NB4 (cell line): Measurements from ENCODE around the gene SPAG17.

Source experiments
- DNase-seq: peaks from one replicate; pipeline ENCODE4 v3.0.0; 2010; ENCODE audit warnings: low read depth
- H3K4me3 ChIP-seq: one replicate; pipeline ENCODE4 v1.5.1; 2011; ENCODE audit warnings: mild to moderate bottlenecking, low read depth, low read length, moderate library complexity
- MYC ChIP-seq: IDR thresholded peaks from 2 replicates; pipeline ENCODE4 v1.6.1; 2011; ENCODE audit warnings: low read depth, low read length
- POLR2A ChIP-seq: IDR thresholded peaks from 2 replicates; pipeline ENCODE4 v1.6.1; 2011; ENCODE audit warnings: mild to moderate bottlenecking; ENCODE audit not compliant: insufficient read length; ENCODE audit errors: extremely low read depth
- TF ChIP-seq, protein P1 (sequence below): IDR thresholded peaks from 2 replicates; pipeline ENCODE4 v1.6.1; 2011; ENCODE audit warnings: low read depth, low read length
- TF ChIP-seq, protein P2 (sequence below): IDR thresholded peaks from one replicate; pipeline ENCODE4 v1.5.1; 2012; ENCODE audit warnings: low read depth, low read length

The SPAG17 gene

DNA sequence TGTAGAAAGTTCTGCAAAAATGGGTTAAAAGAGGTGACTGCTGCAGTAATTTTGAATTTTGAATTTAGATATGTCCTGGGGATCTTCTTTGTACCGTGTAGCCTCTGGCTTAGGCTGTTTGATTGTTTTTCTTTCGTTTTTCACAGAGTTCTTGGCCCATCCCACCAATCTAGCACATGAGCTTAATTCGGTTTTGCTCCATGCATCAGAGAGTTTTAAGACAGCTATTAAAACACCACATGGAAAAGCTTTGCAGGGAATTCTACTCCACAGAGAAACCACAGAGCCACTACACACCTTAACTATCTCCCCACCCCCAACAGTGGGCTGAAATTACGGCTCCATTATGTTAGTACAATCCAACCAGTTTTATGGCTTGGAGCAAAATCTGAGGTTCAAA, 25.5 kb downstream of the SPAG17 start:
- no peak for DNase-seq
- no peak overlapping the region for H3K4me3 ChIP-seq
- TF ChIP-seq POLR2A (no peak), MYC (no peak)
- TF ChIP-seq, protein P1, sequence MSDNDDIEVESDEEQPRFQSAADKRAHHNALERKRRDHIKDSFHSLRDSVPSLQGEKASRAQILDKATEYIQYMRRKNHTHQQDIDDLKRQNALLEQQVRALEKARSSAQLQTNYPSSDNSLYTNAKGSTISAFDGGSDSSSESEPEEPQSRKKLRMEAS: no peak
- TF ChIP-seq, protein P2, sequence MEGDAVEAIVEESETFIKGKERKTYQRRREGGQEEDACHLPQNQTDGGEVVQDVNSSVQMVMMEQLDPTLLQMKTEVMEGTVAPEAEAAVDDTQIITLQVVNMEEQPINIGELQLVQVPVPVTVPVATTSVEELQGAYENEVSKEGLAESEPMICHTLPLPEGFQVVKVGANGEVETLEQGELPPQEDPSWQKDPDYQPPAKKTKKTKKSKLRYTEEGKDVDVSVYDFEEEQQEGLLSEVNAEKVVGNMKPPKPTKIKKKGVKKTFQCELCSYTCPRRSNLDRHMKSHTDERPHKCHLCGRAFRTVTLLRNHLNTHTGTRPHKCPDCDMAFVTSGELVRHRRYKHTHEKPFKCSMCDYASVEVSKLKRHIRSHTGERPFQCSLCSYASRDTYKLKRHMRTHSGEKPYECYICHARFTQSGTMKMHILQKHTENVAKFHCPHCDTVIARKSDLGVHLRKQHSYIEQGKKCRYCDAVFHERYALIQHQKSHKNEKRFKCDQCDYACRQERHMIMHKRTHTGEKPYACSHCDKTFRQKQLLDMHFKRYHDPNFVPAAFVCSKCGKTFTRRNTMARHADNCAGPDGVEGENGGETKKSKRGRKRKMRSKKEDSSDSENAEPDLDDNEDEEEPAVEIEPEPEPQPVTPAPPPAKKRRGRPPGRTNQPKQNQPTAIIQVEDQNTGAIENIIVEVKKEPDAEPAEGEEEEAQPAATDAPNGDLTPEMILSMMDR: no peak

DNA sequence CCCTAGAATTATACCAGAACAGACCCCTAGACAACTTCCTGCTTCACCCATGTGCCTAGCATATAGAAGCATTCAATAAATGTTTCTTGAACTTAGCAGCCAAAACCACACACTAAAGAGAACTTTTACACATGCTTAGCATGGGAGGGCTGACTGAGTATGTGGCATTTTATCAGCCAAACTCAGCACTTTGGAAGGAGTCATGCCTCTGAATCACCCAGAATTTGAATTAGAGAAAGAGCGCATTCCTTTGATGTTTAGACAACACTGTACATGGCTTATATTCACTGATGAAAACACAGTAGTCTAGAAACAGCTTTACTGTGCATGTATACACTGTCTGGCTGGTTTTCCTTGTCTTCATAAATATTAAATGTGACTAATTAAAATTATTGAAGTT, 26.1 kb downstream of the SPAG17 start:
- H3K4me3 ChIP-seq: no peak overlapping the region
- TF ChIP-seq, protein P2: no peak
- TF ChIP-seq POLR2A: no peak
- no peak for DNase-seq

GRCh38 chr1:118157506-118157905, 27.5 kb downstream of the SPAG17 start:
- DNase-seq: no peak
- no peak overlapping the region for H3K4me3 ChIP-seq
- TF ChIP-seq MYC (no peak), POLR2A (no peak)
- TF ChIP-seq, protein P1: no peak
- TF ChIP-seq, protein P2: no peak

DNA sequence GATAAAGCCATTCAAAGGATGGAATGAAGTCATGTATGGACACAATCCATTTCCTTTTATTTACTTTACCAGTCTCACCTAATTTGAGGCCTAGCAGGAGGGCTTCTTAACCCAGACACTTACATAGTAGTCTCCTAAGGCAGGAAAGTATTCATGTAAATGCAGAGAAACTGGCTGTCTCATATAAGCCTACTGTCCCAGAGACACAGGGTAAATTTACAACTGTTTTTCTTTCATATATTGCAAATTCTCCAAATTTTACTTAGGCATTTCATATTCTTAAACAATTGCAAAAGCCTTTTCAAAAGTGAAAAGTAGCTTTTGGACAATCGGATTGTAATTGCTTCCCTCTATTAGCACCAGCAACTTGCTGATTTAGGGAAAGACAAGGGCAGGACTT, 29.9 kb downstream of the SPAG17 start:
- DNase-seq: no peak
- H3K4me3 ChIP-seq: no peak overlapping the region
- TF ChIP-seq, protein P2: no peak
- TF ChIP-seq, protein P1: no peak
- TF ChIP-seq POLR2A (no peak), MYC (no peak)

DNA sequence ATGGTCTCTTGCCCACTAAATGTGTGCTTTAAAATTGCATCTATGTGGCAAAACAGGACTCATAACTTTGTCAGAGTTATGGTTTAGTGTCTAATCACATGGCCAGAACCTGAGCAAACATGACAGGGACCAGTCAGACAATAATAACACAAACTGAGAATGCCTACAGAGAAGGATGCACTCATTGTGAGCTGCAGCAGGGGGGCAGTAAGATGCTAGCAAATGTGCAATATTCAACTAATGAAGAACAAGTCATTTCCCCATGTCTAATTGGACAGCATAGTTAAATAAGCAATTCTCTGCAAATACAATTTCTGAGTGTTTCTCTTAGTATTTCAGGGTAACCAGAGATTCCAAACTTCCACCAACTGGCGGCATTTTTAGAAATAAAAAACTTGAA, 30.8 kb downstream of the SPAG17 start:
- no peak for TF ChIP-seq MYC
- TF ChIP-seq, protein P1: no peak
- TF ChIP-seq, protein P2: no peak
- no peak for TF ChIP-seq POLR2A
- H3K4me3 ChIP-seq: no peak overlapping the region
- DNase-seq: peak; percentile 17

- TF ChIP-seq, protein P1: no peak
- TF ChIP-seq, protein P2: peak; percentile 65
- TF ChIP-seq MYC: no peak
- H3K4me3 ChIP-seq: no peak overlapping the region
- peak; percentile 64 for DNase-seq
Observed at GRCh38 chr1:118151312-118151937, 33.6 kb downstream of the SPAG17 start.
